Skin of body (tissue), 2 donors: ENCODE results near the gene KRTAP10-6. TPM values are rescaled to one million over a fixed set of nuclear protein-coding genes. Genes with fewer than 3 reads are reported as not detected.
"Not testable (repeated sequence)": the region's sequence is repeated elsewhere in the genome, so short reads cannot be mapped to it uniquely, and the experiment has no call there.

Source experiments
- DNase-seq: peaks from one replicate; lab custom pipeline; 2025; lab: John Stamatoyannopoulos, UW
- total RNA-seq: library from RNA; depleted of rRNA; stranded (reverse); fragments of >200 nt; gene quantifications from one replicate; pipeline ENCODE4 v1.2.3, GENCODE V29; 2014

The KRTAP10-6 gene, protein sequence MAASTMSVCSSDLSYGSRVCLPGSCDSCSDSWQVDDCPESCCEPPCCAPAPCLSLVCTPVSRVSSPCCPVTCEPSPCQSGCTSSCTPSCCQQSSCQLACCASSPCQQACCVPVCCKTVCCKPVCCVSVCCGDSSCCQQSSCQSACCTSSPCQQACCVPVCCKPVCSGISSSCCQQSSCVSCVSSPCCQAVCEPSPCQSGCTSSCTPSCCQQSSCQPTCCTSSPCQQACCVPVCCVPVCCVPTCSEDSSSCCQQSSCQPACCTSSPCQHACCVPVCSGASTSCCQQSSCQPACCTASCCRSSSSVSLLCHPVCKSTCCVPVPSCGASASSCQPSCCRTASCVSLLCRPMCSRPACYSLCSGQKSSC
- not detected for total RNA-seq

DNA sequence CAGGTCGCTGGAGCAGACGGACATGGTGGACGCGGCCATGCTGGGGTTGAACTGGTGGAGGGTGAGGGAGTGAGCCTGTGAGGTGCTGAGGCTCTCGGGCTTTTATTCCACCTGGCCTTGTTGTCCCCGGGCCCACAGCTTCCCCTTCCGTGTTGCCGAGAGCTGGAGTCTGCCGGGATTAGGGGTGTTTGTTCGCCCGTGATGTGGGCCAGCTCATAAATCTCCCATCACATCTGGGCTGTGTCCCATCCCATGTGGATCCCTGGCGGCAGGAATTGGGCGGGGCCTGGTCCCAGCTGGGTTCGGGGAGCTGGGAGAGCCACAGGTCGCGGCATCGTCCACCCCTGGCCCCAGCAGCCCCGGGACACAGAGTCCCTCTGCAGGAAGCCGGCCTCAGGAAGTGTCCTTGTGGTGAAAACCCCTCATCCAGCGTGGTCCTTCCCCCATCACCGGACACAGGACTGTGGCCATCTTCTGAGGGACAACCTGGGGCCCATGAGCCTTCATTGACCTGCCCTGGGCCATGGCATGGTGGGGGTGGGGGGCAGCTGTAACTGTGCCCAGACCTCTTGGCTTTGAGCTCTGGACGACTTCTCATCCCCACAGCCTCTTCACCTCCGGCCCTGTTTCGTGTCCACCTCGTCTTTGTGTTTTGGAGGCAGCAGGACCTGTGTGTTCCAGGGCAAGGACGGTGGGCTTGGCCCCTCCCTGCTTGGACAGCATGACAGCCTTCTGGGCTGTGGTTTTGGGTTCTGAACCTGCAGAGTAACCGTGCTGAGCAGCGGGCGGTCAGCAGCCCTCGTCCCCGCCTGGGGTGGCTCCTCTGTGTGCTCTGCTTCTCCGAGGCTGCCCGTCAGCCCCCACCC, at the start of gene KRTAP10-6:
KRTAP10-6 (minus strand) TSS at position 60 of the 866 bp plus-strand sequence; CDS start at position 39, 21 bp downstream.
- DNase-seq: no peak

DNA sequence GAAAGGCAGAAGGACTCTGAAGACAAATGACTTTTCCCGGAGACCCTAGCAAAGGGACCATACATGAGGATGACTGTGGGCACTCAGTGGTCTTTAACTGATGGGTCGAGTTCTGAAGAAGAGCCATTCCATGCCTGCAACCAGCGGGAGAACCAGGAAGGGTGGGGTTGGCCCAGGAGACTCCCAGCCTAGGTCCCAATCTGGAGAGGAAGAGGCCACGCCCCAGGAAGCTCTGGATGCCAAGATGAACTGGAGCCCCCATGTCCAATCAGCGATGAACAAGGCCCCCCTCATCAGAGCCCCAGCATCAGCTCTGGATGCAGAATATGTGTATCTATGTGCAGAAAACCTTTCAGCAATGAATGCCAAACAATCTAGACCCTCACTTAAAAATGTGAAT, 48.5 kb upstream of the KRTAP10-6 start:
- DNase-seq: no peak

DNA sequence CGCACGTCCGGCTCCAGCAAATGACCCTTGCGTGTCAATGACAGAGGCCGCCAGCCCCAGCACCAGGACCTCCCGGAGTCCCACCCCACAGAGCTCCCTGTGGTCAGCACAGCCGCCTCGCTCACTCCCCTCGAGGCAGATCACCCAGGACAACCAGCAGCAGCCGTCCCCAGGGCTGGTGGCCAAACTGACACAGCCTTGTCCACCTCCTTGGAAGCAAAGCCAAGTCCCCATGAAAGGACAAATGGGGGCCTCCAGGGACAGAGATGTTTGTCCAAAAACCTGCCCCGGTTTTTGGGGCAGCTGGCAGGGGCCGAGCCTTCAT, 47.0 kb upstream of the KRTAP10-6 start:
- DNase-seq: no peak

DNA sequence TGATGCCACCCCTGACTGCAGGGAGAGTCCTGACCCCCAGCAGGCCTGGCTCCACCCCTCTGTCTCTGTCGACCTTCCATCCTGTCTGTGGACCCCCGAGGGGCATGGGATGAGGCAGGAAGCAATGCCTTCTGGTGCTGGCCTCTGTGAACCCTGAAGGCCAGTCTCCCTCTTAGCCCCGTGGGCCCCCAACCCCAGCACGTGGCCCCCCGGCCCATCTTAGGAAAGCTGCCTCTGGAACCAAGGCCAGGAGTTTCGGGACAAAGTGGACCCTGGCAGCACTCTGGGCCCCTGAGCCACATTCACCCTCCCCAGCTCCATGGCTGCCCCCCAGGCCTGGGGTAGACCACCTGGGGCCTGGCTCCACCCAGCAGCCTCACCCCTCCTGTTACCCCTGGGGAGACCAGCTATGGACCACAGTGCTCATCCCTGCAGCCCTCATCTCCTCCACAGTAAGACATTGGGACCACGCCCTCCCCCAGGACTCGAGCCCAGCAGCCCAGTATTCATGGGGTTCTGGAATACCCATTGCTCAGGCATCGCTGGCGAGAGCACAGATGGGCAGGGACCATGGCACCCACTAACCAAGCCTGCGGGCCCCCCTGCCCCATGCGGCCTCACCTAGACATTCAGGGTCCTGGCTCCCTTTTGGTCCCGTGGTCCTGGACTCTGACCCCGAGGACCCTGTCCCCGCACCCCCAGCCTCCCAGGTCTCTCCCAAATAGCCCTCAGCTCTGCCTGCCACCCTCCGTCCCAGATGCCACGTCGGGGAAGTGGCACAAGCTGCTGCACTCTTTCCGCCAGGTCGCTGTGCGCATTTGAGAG, 46.4 kb upstream of the KRTAP10-6 start:
- not testable (repeated sequence) for DNase-seq

DNA sequence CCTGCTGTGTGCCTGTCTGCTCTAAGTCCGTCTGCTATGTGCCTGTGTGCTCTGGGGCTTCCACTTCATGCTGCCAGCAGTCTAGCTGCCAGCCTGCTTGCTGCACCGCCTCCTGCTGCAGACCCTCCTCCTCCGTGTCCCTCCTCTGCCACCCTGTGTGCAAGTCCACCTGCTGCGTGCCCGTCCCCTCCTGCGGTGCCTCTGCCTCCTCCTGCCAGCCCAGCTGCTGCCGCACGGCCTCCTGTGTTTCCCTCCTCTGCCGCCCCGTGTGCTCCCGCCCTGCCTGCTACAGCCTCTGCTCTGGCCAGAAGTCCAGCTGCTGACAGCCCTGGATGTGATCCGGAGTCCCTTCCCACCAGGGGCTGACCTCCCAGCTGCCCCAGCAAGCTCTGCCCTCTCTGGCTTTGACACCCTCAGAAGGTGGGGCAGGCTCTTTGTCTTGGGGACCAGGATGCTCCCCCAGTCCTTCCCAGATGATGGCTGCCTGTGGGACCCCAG, 45.6 kb upstream of the KRTAP10-6 start:
- DNase-seq: not testable (repeated sequence)

DNA sequence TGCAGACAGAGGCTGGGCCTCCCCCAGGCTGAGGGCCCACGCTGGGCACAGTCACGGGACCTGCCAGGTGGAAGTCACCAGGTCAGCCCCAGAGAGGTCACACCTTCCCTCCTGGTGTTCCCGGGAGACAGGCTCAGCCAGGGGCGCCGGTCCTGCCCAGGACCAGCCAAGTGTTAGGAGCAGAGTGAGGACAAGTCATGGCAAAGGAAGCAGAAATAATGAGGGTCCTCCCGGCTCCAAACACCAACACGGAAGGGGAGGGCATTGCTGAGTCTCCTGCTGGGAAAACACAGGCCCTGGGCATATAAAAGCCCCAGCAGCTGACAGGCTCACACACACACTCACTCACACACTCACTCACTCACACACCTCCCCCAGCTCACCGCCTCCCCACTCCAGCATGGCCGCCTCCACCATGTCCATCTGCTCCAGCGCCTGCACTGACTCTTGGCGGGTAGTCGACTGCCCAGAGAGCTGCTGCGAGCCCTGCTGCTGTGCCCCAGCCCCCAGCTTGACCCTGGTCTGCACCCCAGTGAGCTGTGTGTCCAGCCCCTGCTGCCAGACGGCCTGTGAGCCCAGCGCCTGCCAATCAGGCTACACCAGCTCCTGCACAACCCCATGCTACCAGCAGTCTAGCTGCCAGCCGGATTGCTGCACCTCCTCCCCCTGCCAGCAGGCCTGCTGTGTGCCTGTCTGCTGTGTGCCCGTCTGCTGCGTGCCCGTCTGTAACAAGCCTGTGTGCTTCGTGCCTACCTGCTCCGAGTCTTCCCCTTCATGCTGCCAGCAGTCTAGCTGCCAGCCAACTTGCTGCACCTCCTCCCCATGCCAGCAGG, 44.9 kb upstream of the KRTAP10-6 start, which contains the start of gene KRTAP10-10:
KRTAP10-10 (plus strand) TSS at position 339 of the 833 bp plus-strand sequence; CDS start at position 401, 62 bp downstream.
- no peak for DNase-seq

DNA sequence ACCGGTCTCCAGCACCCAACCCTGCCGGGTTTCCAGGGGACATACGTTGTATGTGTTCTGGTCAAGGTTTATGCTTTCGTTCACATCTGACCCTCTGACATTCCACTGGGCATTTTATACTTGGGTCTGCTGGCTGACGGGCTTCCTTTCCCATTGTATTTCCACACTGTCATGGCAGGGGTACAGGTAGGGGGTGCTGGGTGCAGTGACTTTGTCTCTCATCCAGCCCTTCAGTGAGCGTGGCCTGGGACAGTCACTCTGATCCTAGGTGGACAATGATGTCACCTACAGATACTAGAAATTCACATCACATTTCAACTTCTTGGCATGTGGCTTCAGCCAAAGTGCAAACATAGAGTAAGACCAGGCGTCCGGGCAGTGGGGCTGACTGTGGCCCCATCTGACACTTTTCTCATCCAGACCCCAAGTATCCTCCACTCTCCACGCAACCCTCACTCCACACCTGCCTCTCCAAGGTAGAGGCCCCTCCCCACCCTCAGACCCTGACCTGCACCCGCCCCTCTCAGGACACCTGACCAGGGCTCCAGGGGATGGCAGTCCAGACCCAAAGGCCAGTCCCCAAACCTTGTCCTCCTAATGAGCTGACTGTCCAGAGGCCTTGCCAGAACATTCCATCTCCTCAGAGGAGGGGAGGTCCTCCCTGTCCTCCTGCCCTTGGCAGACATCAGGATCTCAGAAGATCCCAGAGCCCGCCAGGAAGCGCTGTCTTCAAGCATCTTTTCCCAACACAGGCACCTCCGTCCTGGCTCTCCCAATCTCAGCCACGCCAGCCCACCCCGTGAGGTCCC, 44.1 kb upstream of the KRTAP10-6 start:
- no peak for DNase-seq

DNA sequence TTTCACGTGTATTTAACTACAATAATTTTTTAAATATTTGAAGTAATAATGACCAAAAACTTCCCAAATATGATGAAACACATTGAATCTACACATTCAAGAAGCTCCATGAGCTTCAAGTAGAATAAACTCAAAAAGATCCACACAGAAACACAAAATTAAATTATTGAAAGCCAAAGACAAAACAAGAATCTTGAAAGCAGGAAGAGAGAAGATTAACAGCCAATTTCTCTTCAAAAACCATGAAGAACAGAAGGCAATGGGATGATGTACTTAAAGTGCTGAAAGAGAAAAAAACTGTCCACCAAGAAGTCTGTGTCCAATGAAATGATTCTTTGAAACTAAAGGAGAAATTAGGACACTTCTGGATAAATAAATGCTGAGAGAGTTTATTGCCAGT, 39.8 kb upstream of the KRTAP10-6 start:
- DNase-seq: no peak

DNA sequence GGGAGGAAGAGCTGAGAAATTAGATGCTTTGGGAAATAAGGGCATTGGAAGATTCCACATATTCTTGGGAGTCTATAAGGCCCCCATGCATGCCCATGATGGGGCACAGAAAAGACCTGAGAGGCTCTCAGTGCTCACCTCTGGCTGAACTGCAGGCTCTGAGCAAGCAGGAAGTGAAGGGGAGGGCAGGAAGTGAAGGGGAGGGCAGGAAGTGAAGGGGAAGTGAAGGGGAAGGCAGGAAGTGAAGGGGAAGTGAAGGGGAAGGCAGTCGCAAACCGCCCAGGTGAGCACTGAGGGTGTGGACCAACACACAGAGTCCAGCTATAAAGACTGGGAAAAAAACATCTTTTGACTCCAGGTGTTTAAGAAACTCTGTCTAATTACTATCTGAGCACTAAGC, 38.1 kb upstream of the KRTAP10-6 start:
- DNase-seq: no peak

DNA sequence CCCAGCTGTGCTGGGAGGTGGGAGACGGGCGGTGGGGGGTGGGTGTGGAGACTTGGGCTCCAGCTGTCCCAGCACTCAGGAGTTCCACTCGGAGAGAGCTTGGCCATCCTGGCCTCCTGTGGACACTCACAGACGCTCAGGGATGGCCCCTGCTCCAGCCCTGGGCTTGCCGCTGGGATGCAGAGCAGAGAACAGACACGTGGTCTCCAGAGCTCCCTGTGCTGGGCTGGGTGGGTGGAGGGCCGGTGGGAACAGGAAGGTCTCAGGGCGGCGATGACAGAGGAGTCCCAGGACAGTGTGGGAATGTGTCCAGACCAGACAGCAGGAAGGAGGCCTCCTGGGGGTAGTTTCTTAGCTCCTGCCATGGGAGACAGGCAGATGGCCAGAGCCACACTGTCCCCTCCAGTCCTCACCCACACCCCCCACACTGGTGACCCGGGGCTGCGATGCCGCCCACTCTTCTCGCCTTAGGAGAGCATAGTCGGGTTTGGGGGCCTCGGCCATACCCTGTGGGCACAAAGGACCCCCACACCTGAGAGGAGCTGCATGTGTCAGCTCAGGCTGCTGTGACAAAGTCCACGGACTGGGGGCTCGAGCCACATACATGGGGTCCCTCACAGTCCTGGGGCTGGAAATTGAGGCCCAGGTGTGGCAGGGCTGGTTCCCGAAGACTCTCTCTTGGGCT, 36.5 kb upstream of the KRTAP10-6 start:
- no peak for DNase-seq

DNA sequence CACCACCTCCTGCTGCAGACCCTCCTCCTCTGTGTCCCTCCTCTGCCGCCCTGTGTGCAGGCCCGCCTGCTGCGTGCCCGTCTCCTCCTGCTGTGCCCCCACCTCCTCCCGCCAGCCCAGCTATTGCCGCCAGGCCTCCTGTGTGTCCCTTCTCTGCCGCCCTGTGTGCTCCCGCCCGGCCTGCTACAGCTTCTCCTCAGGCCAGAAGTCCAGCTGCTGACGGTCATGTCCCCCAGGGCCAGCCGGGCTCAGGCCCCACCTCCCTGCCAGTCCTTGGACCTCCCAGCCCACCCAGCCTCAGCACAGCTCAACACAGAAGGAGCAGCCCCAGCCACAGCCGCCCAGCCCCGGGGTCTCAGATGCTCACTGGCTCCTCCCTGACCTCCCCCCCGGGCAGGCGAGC, 35.5 kb upstream of the KRTAP10-6 start:
- not testable (repeated sequence) for DNase-seq

DNA sequence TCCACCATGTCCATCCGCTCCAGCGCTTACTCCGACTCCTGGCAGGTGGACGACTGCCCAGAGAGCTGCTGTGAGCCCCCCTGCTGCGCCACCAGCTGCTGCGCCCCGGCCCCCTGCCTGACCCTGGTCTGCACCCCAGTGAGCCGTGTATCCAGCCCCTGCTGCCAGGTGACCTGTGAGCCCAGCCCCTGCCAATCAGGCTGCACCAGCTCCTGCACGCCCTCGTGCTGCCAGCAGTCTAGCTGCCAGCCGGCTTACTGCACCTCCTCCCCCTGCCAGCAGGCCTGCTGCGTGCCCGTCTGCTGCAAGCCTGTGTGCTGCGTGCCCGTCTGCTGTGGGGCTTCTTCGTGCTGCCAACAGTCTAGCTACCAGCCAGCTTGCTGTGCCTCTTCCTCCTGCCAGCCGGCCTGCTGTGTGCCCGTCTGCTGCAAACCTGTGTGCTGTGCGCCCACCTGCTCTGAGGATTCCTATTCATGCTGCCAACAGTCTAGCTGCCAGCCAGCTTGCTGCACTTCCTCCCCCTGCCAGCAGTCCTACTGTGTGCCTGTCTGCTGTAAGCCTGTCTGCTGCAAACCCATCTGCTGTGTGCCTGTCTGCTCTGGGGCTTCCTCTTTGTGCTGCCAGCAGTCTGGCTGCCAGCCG, 35.0 kb upstream of the KRTAP10-6 start:
- not testable (repeated sequence) for DNase-seq

DNA sequence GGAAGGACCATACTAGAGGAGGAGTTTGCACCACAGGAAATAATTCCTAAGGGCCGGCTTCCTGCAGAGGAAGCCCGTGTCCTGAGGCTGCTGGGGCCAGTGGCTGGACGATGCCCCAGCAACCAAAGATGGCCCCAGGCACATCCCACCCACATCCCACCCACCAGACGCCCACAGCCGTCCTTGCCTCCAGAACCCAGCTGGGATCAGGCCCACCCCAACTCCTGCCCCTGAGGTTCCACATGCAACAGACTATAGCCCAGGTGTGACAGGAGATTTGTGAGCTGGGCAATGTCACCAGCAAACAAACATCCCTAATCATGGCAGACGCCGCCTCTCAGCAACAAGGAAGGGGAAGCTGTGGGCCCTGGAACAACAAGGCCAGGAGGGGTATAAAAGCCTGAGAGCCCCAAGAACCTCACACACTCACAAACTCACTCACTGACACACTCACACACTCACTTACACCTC, 34.4 kb upstream of the KRTAP10-6 start, which contains the start of gene KRTAP10-9:
KRTAP10-9 (plus strand) TSS at position 421 of the 471 bp plus-strand sequence. CDS start 79 bp downstream, outside the sequence.
- no peak for DNase-seq

DNA sequence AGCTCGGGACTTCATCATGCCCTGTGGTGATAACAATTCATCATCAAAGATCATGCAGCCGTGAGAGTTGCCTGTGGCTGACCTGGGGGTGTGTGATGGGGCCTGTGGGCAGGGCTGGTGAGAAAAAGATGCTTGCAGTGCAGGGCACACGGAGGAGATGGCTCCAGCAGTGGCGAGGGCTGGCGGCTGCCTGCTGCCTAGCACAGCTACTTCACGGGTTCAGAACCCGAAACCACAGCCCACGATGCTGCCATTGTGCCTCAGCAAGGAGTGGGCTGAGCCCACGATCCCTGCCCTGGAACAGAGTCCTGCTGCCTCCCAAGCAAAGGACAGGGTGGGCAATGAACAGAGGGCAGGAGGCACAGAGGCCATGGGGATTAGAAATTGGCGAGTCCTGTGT, 34.0 kb upstream of the KRTAP10-6 start:
- DNase-seq: no peak

DNA sequence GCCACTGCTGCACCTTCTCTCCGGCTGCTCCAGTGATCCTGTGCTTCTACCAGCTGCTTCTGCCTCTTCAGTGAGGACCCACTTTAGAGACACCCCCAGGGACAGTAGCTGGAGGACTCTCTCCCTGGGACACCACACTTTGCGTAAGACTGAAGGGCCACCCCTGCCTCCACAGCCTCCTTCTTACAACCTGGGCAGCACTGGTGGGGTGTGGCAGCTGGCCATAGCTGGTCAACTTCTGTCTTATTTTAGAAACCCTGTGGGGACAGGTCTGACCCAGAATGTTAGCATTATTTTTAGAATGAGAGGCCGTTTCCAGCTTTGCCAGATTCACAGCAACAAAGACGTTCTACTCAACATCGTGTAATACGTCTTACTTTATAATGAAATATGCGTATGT, 33.5 kb upstream of the KRTAP10-6 start:
- no peak for DNase-seq

DNA sequence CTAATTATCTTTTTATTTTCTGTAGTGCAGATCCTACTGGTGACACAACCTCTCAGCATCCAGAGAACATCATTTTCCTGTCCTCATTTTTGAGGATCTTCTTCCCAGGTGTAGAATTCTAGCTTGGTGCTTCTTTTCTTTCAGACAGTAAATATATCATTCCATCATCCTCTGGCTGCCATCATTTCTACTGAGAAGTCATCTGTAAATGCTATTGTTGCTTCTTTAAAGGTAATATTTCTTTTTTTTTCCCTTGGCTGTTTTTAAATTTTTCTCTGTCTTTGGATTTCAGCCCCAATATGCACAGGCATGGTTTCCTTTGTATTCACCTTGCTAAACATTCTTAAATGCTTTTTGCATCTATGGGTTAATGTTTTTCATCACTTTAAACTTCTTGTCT, 31.3 kb upstream of the KRTAP10-6 start:
- DNase-seq: no peak

DNA sequence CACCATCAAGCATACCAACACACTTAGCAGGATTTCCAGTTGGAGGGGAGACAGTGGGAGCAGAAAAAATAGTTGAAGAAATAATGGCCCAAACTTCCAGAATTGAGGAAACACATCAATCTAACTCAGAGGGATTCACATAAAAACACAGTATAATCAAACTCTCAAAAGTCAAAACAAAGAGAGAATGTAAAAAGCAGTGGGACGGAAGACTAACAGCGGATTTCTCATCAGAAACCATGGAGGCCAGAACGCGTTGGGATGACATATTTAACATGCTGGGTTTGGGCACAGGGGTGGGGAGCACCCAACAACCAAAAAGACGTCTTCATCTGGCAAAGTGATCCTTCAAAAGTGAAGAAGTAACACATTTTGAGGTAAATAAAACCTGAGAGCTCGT, 27.6 kb upstream of the KRTAP10-6 start:
- no peak for DNase-seq

DNA sequence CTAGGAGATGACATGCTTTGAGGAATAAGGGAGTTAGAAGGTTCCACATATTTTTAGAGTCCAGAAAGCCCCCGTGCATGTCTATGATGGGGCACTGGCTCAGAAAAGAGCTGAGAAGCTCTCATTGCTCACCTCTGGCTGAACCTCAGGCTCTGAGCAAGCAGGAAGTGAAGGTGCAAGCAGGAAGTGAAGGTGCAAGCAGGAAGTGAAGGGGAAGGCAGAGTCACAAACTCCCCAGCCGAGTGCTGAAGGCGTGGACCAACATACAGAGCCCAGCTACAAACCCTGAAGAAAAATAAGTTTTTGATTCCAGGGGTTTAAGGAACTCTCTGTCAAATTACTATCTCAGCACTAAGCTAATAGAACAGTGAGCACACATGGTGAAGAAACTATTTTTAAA, 26.6 kb upstream of the KRTAP10-6 start:
- DNase-seq: no peak
